ENCODE measurements around the gene IL22RA1.

IL22RA1 gene

GRCh38 chr1:24119489-24119858 lies 23.5 kb downstream of the IL22RA1 start:
- no peak overlapping the region for H3K18ac ChIP-seq (ENCODE audit: low read length)
- H3K4me2 ChIP-seq (ENCODE audit: insufficient read depth, low read length, poor library complexity, severe bottlenecking), result no peak overlapping the region
- H4K8ac ChIP-seq (ENCODE audit: low read depth, low read length), result no peak overlapping the region
- no peak overlapping the region for H3K4ac ChIP-seq (ENCODE audit: low read length)
- no peak overlapping the region for H3K27ac ChIP-seq (replicated peaks; ENCODE audit: low read length)
- no peak overlapping the region for H3K9ac ChIP-seq (ENCODE audit: low read depth, low read length, poor library complexity)
- no peaks in the 10 kb centered on the region for H3K36me3 ChIP-seq (replicated peaks in 1 of 2; ENCODE audit: control insufficient read depth in 2 of 2, insufficient read depth in 2 of 2, low read length in 2 of 2)
- no peaks in the 10 kb centered on the region for H3K9me3 ChIP-seq (replicated peaks in 1 of 2; ENCODE audit: control insufficient read depth in 2 of 2, insufficient read depth in 1 of 2, low read depth in 1 of 2, low read length in 2 of 2)
- peaks cover 0 to 7% (median 0%) of the 10 kb centered on the region in 3 experiments for H3K27me3 ChIP-seq (ENCODE audit: control insufficient read depth in 3 of 3, insufficient read depth in 3 of 3, low read depth in 1 of 3, low read length in 3 of 3)
- H2BK5ac ChIP-seq (ENCODE audit: low read length), result no peak overlapping the region
- H3K79me1 ChIP-seq (ENCODE audit: low read depth, low read length), result no peaks in the 10 kb centered on the region
- DNase-seq (ENCODE audit: low spot score), result no peak
- H4K91ac ChIP-seq (ENCODE audit: low read depth, low read length, poor library complexity), result no peak overlapping the region
- no peak overlapping the region for H2AK5ac ChIP-seq (ENCODE audit: low read depth, low read length)
- H2BK15ac ChIP-seq (ENCODE audit: low read length), result no peak overlapping the region
- no peak overlapping the region for H2BK12ac ChIP-seq (ENCODE audit: low read length)
- no peak overlapping the region for H2AFZ ChIP-seq (ENCODE audit: low read length)
- WGBS, 2 donors (ENCODE audit: extremely low coverage in 2 of 2, insufficient read length in 2 of 2, insufficient replicate concordance in 1 of 2), result no CpG with 5 or more reads among the region's 5 CpGs
- H3K14ac ChIP-seq (ENCODE audit: low read length), result peak overlapping the region; percentile 60
- no peak overlapping the region for H3K23ac ChIP-seq (ENCODE audit: low read depth, low read length, poor library complexity)
- peaks cover 0 to 3% of the 10 kb centered on the region in 2 donors for H3K4me1 ChIP-seq (ENCODE audit: control insufficient read depth in 2 of 2, insufficient read depth in 1 of 2, low read depth in 1 of 2, low read length in 2 of 2)
- no peak overlapping the region for H2BK120ac ChIP-seq (ENCODE audit: low read depth, low read length)
- no peak overlapping the region for H3K4me3 ChIP-seq (ENCODE audit: low read length in 2 of 2)

GRCh38 chr1:24118410-24119242 lies 24.3 kb downstream of the IL22RA1 start:
- no peak for DNase-seq (ENCODE audit: low spot score)
- no peak overlapping the region for H2BK12ac ChIP-seq (ENCODE audit: low read length)
- H4K8ac ChIP-seq (ENCODE audit: low read depth, low read length), result no peak overlapping the region
- no peak overlapping the region for H2BK120ac ChIP-seq (ENCODE audit: low read depth, low read length)
- no peak overlapping the region for H2BK5ac ChIP-seq (ENCODE audit: low read length)
- H3K4ac ChIP-seq (ENCODE audit: low read length), result no peak overlapping the region
- peaks cover 0 to 8% (median 0%) of the 10 kb centered on the region in 3 experiments for H3K27me3 ChIP-seq (ENCODE audit: control insufficient read depth in 3 of 3, insufficient read depth in 3 of 3, low read depth in 1 of 3, low read length in 3 of 3)
- H3K36me3 ChIP-seq (replicated peaks in 1 of 2; ENCODE audit: control insufficient read depth in 2 of 2, insufficient read depth in 2 of 2, low read length in 2 of 2), result no peaks in the 10 kb centered on the region
- H3K4me3 ChIP-seq (ENCODE audit: low read length in 2 of 2), result no peak overlapping the region
- no peak overlapping the region for H3K9ac ChIP-seq (ENCODE audit: low read depth, low read length, poor library complexity)
- H3K4me2 ChIP-seq (ENCODE audit: insufficient read depth, low read length, poor library complexity, severe bottlenecking), result no peak overlapping the region
- no peak overlapping the region for H3K23ac ChIP-seq (ENCODE audit: low read depth, low read length, poor library complexity)
- no peak overlapping the region for H4K91ac ChIP-seq (ENCODE audit: low read depth, low read length, poor library complexity)
- no peaks in the 10 kb centered on the region for H3K9me3 ChIP-seq (replicated peaks in 1 of 2; ENCODE audit: control insufficient read depth in 2 of 2, insufficient read depth in 1 of 2, low read depth in 1 of 2, low read length in 2 of 2)
- H3K18ac ChIP-seq (ENCODE audit: low read length), result no peak overlapping the region
- no peak overlapping the region for H2AK5ac ChIP-seq (ENCODE audit: low read depth, low read length)
- peaks cover 0 to 3% of the 10 kb centered on the region in 2 donors for H3K4me1 ChIP-seq (ENCODE audit: control insufficient read depth in 2 of 2, insufficient read depth in 1 of 2, low read depth in 1 of 2, low read length in 2 of 2)
- no peak overlapping the region for H3K14ac ChIP-seq (ENCODE audit: low read length)
- no CpG with 5 or more reads among the region's 8 CpGs for WGBS, 2 donors (ENCODE audit: extremely low coverage in 2 of 2, insufficient read length in 2 of 2, insufficient replicate concordance in 1 of 2)
- no peak overlapping the region for H3K27ac ChIP-seq (replicated peaks; ENCODE audit: low read length)
- no peaks in the 10 kb centered on the region for H3K79me1 ChIP-seq (ENCODE audit: low read depth, low read length)
- H2AFZ ChIP-seq (ENCODE audit: low read length), result no peak overlapping the region
- H2BK15ac ChIP-seq (ENCODE audit: low read length), result no peak overlapping the region

- Histone ChIP-seq H2AFZ (ENCODE audit: low read length) (no peak overlapping the region), H3K9me3 (replicated peaks in 1 of 2; ENCODE audit: control insufficient read depth in 2 of 2, insufficient read depth in 1 of 2, low read depth in 1 of 2, low read length in 2 of 2) (no peaks in the 10 kb centered on the region), H3K14ac (ENCODE audit: low read length) (no peak overlapping the region), H4K91ac (ENCODE audit: low read depth, low read length, poor library complexity) (no peak overlapping the region), H2BK12ac (ENCODE audit: low read length) (no peak overlapping the region), H3K27me3 (ENCODE audit: control insufficient read depth in 3 of 3, insufficient read depth in 3 of 3, low read depth in 1 of 3, low read length in 3 of 3) (peaks cover 0 to 12% (median 0%) of the 10 kb centered on the region in 3 experiments), H3K79me1 (ENCODE audit: low read depth, low read length) (no peaks in the 10 kb centered on the region), H3K9ac (ENCODE audit: low read depth, low read length, poor library complexity) (no peak overlapping the region), H3K36me3 (replicated peaks in 1 of 2; ENCODE audit: control insufficient read depth in 2 of 2, insufficient read depth in 2 of 2, low read length in 2 of 2) (no peaks in the 10 kb centered on the region), H2BK5ac (ENCODE audit: low read length) (no peak overlapping the region), H3K4me1 (ENCODE audit: control insufficient read depth in 2 of 2, insufficient read depth in 1 of 2, low read depth in 1 of 2, low read length in 2 of 2) (peaks cover 0 to 3% of the 10 kb centered on the region in 2 donors), H3K4me2 (ENCODE audit: insufficient read depth, low read length, poor library complexity, severe bottlenecking) (no peak overlapping the region), H2BK15ac (ENCODE audit: low read length) (no peak overlapping the region), H3K4me3 (ENCODE audit: low read length in 2 of 2) (no peak overlapping the region), H2BK120ac (ENCODE audit: low read depth, low read length) (no peak overlapping the region), H3K4ac (ENCODE audit: low read length) (no peak overlapping the region), H2AK5ac (ENCODE audit: low read depth, low read length) (no peak overlapping the region), H3K27ac (replicated peaks; ENCODE audit: low read length) (no peak overlapping the region), H3K18ac (ENCODE audit: low read length) (no peak overlapping the region), H4K8ac (ENCODE audit: low read depth, low read length) (no peak overlapping the region), H3K23ac (ENCODE audit: low read depth, low read length, poor library complexity) (no peak overlapping the region)
- WGBS, 2 donors (ENCODE audit: extremely low coverage in 2 of 2, insufficient read length in 2 of 2, insufficient replicate concordance in 1 of 2), result no CpG with 5 or more reads among the region's 14 CpGs
- DNase-seq (ENCODE audit: low spot score), result no peak
Measured at GRCh38 chr1:24117722-24118409, 25.1 kb downstream of the IL22RA1 start.

- no peak for DNase-seq (ENCODE audit: low spot score)
- H4K8ac ChIP-seq (ENCODE audit: low read depth, low read length), result no peak overlapping the region
- peaks cover 0 to 19% (median 0%) of the 10 kb centered on the region in 3 experiments for H3K27me3 ChIP-seq (ENCODE audit: control insufficient read depth in 3 of 3, insufficient read depth in 3 of 3, low read depth in 1 of 3, low read length in 3 of 3)
- H3K9ac ChIP-seq (ENCODE audit: low read depth, low read length, poor library complexity), result no peak overlapping the region
- H2BK12ac ChIP-seq (ENCODE audit: low read length), result no peak overlapping the region
- no peaks in the 10 kb centered on the region for H3K36me3 ChIP-seq (replicated peaks in 1 of 2; ENCODE audit: control insufficient read depth in 2 of 2, insufficient read depth in 2 of 2, low read length in 2 of 2)
- H3K18ac ChIP-seq (ENCODE audit: low read length), result no peak overlapping the region
- no peak overlapping the region for H3K27ac ChIP-seq (replicated peaks; ENCODE audit: low read length)
- no peak overlapping the region for H2BK5ac ChIP-seq (ENCODE audit: low read length)
- H3K9me3 ChIP-seq (replicated peaks in 1 of 2; ENCODE audit: control insufficient read depth in 2 of 2, insufficient read depth in 1 of 2, low read depth in 1 of 2, low read length in 2 of 2), result no peaks in the 10 kb centered on the region
- WGBS, 2 donors (ENCODE audit: extremely low coverage in 2 of 2, insufficient read length in 2 of 2, insufficient replicate concordance in 1 of 2), result no CpG with 5 or more reads among the region's 2 CpGs
- peaks cover 0 to 9% of the 10 kb centered on the region in 2 donors for H3K4me1 ChIP-seq (ENCODE audit: control insufficient read depth in 2 of 2, insufficient read depth in 1 of 2, low read depth in 1 of 2, low read length in 2 of 2)
- H3K4me3 ChIP-seq (ENCODE audit: low read length in 2 of 2), result no peak overlapping the region
- no peak overlapping the region for H4K91ac ChIP-seq (ENCODE audit: low read depth, low read length, poor library complexity)
- no peaks in the 10 kb centered on the region for H3K79me1 ChIP-seq (ENCODE audit: low read depth, low read length)
- no peak overlapping the region for H2BK120ac ChIP-seq (ENCODE audit: low read depth, low read length)
- H3K4me2 ChIP-seq (ENCODE audit: insufficient read depth, low read length, poor library complexity, severe bottlenecking), result no peak overlapping the region
- no peak overlapping the region for H2AFZ ChIP-seq (ENCODE audit: low read length)
- no peak overlapping the region for H3K14ac ChIP-seq (ENCODE audit: low read length)
- no peak overlapping the region for H2BK15ac ChIP-seq (ENCODE audit: low read length)
- H2AK5ac ChIP-seq (ENCODE audit: low read depth, low read length), result no peak overlapping the region
- H3K4ac ChIP-seq (ENCODE audit: low read length), result no peak overlapping the region
- no peak overlapping the region for H3K23ac ChIP-seq (ENCODE audit: low read depth, low read length, poor library complexity)
Measured at GRCh38 chr1:24117132-24117531, 25.8 kb downstream of the IL22RA1 start.

All from neuronal stem cell (in vitro differentiated cells).